GM12872 (cell line): Measurements from ENCODE around the gene GPR137.

Experiments used
- TF ChIP-seq, protein P1 (sequence below): IDR thresholded peaks from 3 replicates; pipeline ENCODE4 v1.5.1; 2011; ENCODE audit warnings: low read depth, mild to moderate bottlenecking, low read length, moderate library complexity; ENCODE audit not compliant: insufficient read depth

The GPR137 gene

DNA sequence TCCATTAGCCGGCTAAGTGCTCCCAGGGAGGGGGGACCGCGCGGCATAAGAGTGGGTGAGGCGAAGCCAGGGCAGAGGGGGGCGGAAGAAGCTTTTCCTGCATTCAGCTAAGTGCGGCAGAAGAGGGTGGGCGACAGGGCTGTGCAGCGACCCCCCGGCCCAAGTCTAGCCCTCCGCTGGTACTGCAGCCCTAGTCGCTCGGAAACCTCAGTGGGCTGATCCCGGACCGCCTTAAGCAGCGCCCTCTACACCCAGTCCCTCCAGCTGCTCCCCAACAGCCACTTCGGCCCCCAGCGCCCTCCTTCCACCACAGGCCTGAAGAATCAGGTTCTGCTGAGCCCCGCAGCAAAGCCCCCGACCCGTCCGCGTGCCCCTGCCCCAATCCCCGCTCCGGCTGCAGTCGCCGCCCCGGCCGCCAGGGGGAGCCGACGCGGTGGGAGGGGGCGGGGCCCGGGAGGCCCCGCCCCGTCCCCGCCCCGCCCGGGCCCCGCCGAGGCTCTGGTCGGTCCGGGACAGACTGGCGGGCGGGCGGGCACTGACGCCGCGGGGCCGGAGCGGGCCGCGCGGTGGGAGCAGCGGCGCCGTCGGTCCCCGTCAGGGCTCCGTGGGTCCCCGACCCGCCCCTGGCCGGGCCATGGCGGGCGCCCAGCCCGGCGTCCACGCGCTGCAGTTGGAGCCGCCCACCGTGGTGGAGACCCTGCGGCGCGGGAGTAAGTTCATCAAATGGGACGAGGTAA, 34.5 kb upstream of the GPR137 start, which contains the start of gene PLCB3:
TSS of gene PLCB3 (plus strand) at position 515 of the 737 bp plus-strand sequence. CDS start at position 635, 120 bp downstream.
- TF ChIP-seq, protein P1, sequence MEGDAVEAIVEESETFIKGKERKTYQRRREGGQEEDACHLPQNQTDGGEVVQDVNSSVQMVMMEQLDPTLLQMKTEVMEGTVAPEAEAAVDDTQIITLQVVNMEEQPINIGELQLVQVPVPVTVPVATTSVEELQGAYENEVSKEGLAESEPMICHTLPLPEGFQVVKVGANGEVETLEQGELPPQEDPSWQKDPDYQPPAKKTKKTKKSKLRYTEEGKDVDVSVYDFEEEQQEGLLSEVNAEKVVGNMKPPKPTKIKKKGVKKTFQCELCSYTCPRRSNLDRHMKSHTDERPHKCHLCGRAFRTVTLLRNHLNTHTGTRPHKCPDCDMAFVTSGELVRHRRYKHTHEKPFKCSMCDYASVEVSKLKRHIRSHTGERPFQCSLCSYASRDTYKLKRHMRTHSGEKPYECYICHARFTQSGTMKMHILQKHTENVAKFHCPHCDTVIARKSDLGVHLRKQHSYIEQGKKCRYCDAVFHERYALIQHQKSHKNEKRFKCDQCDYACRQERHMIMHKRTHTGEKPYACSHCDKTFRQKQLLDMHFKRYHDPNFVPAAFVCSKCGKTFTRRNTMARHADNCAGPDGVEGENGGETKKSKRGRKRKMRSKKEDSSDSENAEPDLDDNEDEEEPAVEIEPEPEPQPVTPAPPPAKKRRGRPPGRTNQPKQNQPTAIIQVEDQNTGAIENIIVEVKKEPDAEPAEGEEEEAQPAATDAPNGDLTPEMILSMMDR: peak; percentile 64

GRCh38 chr11:64251753-64252002, 34.0 kb upstream of the GPR137 start:
- TF ChIP-seq, protein P1: no peak

DNA sequence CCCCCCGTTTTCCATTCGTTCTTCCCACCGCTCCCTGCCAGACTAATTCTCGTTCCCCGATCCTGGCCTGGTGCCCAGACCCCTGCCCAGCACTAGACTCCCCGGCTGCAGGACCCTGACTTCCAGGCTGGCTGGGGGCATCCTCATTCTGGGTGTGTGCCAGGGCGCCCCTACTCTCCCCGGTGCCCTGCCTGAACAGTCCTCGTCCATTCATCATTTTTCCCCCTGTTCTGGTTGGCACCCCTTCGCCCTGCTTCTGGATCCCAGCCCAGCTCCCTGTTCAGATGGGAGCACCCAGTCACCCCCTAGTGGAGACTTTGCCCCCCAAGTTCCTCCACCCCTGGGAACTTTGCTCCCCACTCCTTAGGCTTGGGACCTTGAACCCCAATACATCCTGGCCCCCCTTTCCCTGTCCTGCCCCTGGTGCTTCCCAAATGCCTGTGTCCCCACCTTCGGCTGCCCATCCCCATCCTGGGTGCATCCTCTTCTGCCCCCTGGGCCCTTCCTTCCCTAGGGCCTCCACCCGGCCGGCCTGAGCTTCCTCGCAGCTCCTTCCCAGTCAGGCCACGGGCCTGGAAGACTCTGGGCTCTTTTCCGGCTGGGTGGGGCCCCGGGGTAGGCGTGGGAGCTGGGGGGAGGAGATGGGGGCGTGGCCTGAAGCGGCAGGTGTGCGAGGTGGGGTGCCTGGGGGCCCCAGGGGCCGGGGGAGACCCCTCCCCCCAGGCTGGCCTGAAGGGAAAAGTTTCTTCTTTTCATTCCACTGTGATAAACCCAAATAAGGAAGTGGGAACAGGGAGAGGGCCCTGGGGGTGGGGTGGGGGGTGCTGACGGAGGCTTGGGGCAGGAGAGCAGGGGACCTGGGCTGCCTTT, 33.4 kb upstream of the GPR137 start:
- TF ChIP-seq, protein P1: peak; percentile 61

GRCh38 chr11:64253043-64253442, 32.6 kb upstream of the GPR137 start:
- TF ChIP-seq, protein P1: no peak

DNA sequence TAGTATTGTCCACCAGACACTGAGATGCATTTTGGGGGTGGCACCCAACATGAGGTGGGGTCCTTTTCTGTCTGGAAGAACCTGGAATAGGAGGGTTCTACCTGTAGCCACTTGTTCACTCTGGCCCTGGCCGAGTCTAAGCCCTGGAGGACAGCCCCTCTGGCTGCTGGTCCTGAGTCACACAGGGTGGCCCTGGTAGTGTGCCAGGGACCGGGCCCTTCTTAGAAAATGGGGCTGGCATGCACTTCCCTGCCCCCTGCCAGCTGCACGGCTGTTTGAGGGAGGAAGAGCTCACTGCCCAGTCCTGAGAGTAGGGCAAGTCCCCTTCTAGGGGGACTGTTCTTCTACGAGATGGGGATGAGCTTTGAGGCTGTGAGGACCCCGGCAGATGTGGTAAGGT, 32.2 kb upstream of the GPR137 start:
- TF ChIP-seq, protein P1: no peak

- TF ChIP-seq, protein P1: no peak
These were observed 31.3 kb upstream of the GPR137 start for GRCh38 chr11:64254326-64254725.
